Measurements from ENCODE around the gene CARNS1.

Gene CARNS1

GRCh38 chr11:67372993-67373647 is 42.4 kb upstream of the CARNS1 start, which contains the start of gene CLCF1:
CLCF1 (minus strand) TSS chr11:67373598; CDS start chr11:67373539, 59 bp downstream.
- TF ChIP-seq CTCF (conservative IDR thresholded peaks at IDR 0.05; ENCODE audit: low read length), result no peak
- peak; percentile 68 for DNase-seq (ENCODE audit: low read depth)
- H3K4me3 ChIP-seq (ENCODE audit: low read length), result peak within 1 kb of the TSS; percentile 73

- peak overlapping the region; percentile 73 for H3K4me3 ChIP-seq (ENCODE audit: low read length)
- TF ChIP-seq CTCF (conservative IDR thresholded peaks at IDR 0.05; ENCODE audit: low read length), result peak; percentile 38
- peak; percentile 99 for DNase-seq (ENCODE audit: low read depth)
These were observed 41.6 kb upstream of the CARNS1 start for GRCh38 chr11:67373648-67374570.

GRCh38 chr11:67374571-67375281 is 40.8 kb upstream of the CARNS1 start:
- peak overlapping the region; percentile 73 for H3K4me3 ChIP-seq (ENCODE audit: low read length)
- TF ChIP-seq CTCF (conservative IDR thresholded peaks at IDR 0.05; ENCODE audit: low read length), result no peak
- DNase-seq (ENCODE audit: low read depth), result peak; percentile 50

GRCh38 chr11:67375320-67376055 is 40.0 kb upstream of the CARNS1 start:
- no peak for DNase-seq (ENCODE audit: low read depth)
- TF ChIP-seq CTCF (conservative IDR thresholded peaks at IDR 0.05; ENCODE audit: low read length), result no peak
- H3K4me3 ChIP-seq (ENCODE audit: low read length), result no peak overlapping the region

GRCh38 chr11:67376063-67376820 is 39.2 kb upstream of the CARNS1 start:
- no peak overlapping the region for H3K4me3 ChIP-seq (ENCODE audit: low read length)
- DNase-seq (ENCODE audit: low read depth), result no peak
- no peak for TF ChIP-seq CTCF (conservative IDR thresholded peaks at IDR 0.05; ENCODE audit: low read length)
